GM23338 (cell line): ENCODE results near the gene PLA2R1.

ENCODE experiments used
- EZH2 ChIP-seq: fragments of 200-600 bp; sonication (generic); IDR thresholded peaks from one replicate; pipeline ENCODE4 v1.8.0; 2017; ENCODE audit warnings: antibody characterized with exemption, mild to moderate bottlenecking, low read depth; ENCODE audit not compliant: unreplicated experiment
- EZH2phosphoT487 ChIP-seq: fragments of 200-600 bp; sonication (generic); IDR thresholded peaks from one replicate; pipeline ENCODE4 v1.8.1; 2018; ENCODE audit warnings: antibody characterized with exemption; ENCODE audit not compliant: unreplicated experiment
- JUNB ChIP-seq: IDR thresholded peaks from one replicate; pipeline ENCODE4 v1.6.1; 2016; ENCODE audit warnings: antibody characterized with exemption; ENCODE audit not compliant: unreplicated experiment
- POLR2AphosphoS5 ChIP-seq: IDR thresholded peaks from 2 replicates; pipeline ENCODE4 v1.6.1; 2016; ENCODE audit warnings: antibody characterized with exemption, low read depth
- STAT1 ChIP-seq: IDR thresholded peaks from one replicate; pipeline ENCODE4 v1.6.1; 2016; ENCODE audit warnings: antibody characterized with exemption; ENCODE audit not compliant: unreplicated experiment
- ZNF114 ChIP-seq: fragments of 250-450 bp; sonication (Bioruptor Pico); IDR thresholded peaks from 2 replicates; pipeline ENCODE4 v1.5.0; 2020; ENCODE audit warnings: mild to moderate bottlenecking, moderate library complexity
- TF ChIP-seq, protein P1 (sequence below), 2 experiments: fragments of 200-600 bp in 1 of 2; sonication (generic) in 1 of 2; conservative IDR thresholded peaks; 2 replicates each; pipeline versions ENCODE4 v1.5.1 to v1.6.1; 2016 to 2017; ENCODE audit warnings: antibody characterized with exemption in 2 of 2, low read depth in 2 of 2, mild to moderate bottlenecking in 2 of 2, moderate library complexity in 1 of 2

DNA sequence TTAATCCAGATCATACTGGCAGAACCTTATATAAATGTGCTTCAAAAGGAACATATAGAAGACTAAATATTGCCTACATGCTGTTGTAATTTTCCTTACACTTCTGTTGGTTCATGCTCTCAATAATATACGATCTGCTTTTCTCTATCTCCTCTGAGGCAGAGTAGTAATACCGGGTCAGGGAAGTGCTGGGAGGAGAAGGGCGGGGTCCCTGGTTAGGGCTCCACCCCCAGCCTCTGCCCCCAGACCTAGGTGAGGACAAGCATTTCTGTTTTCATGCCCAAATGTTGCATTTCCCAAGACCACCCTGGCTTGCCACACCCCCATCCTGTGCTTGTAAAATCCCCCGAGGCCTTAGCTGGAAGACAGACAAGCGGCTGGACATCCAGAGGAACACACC is 55.3 kb downstream of the PLA2R1 start:
- TF ChIP-seq ZNF114 (no peak), POLR2AphosphoS5 (no peak), EZH2 (no peak), JUNB (no peak), EZH2phosphoT487 (no peak), STAT1 (no peak)
- TF ChIP-seq, protein P1, sequence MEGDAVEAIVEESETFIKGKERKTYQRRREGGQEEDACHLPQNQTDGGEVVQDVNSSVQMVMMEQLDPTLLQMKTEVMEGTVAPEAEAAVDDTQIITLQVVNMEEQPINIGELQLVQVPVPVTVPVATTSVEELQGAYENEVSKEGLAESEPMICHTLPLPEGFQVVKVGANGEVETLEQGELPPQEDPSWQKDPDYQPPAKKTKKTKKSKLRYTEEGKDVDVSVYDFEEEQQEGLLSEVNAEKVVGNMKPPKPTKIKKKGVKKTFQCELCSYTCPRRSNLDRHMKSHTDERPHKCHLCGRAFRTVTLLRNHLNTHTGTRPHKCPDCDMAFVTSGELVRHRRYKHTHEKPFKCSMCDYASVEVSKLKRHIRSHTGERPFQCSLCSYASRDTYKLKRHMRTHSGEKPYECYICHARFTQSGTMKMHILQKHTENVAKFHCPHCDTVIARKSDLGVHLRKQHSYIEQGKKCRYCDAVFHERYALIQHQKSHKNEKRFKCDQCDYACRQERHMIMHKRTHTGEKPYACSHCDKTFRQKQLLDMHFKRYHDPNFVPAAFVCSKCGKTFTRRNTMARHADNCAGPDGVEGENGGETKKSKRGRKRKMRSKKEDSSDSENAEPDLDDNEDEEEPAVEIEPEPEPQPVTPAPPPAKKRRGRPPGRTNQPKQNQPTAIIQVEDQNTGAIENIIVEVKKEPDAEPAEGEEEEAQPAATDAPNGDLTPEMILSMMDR (conservative IDR thresholded peaks at IDR 0.05; ENCODE audit: low read depth in 2 of 2) = no peak
